HEK293 (cell line): ENCODE results near the gene FRMD5.

Source experiments
- CTCF ChIP-seq: fragments of 450-650 bp; formaldehyde crosslinking; IDR thresholded peaks from 2 replicates; pipeline ENCODE4 v1.5.1; 2016; ENCODE audit warnings: missing biosample characterization, missing genetic modification characterization
- ZNF112 ChIP-seq: fragments of 450-650 bp; formaldehyde crosslinking; IDR thresholded peaks from 2 replicates; pipeline ENCODE4 v1.5.0; 2017; ENCODE audit warnings: missing biosample characterization, missing genetic modification characterization
- ZNF423 ChIP-seq: fragments of 450-650 bp; formaldehyde crosslinking; IDR thresholded peaks from 2 replicates; pipeline ENCODE4 v1.5.1; 2016; ENCODE audit warnings: missing biosample characterization, missing genetic modification characterization
- TF ChIP-seq, protein P1 (sequence below): fragments of 450-650 bp; IDR thresholded peaks from 2 replicates; pipeline ENCODE4 v1.5.1; 2018; ENCODE audit warnings: missing biosample characterization, missing genetic modification characterization

DNA sequence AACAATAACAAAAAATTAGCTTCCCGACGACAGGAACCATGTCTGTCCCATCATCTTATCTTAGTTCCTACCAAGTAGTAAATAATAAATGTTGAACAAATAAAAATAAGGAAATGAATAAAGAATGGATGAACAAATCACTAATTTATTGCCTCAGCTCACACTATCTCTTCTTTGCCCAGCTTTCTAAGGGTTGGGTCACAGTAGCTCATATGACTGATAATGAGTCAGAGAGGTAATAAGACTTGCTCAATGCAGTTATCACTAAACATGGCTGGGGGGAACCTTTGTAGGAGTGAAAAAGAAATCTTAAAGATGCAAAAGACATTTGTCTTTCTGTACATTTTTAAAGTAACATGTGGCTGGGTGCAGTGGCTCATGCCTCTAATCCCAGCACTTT, 186.0 kb downstream of the FRMD5 start:
- no peak for TF ChIP-seq CTCF (tag by site-specific recombination)
- TF ChIP-seq, protein P1, sequence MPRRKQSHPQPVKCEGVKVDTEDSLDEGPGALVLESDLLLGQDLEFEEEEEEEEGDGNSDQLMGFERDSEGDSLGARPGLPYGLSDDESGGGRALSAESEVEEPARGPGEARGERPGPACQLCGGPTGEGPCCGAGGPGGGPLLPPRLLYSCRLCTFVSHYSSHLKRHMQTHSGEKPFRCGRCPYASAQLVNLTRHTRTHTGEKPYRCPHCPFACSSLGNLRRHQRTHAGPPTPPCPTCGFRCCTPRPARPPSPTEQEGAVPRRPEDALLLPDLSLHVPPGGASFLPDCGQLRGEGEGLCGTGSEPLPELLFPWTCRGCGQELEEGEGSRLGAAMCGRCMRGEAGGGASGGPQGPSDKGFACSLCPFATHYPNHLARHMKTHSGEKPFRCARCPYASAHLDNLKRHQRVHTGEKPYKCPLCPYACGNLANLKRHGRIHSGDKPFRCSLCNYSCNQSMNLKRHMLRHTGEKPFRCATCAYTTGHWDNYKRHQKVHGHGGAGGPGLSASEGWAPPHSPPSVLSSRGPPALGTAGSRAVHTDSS (tag by site-specific recombination): no peak
- TF ChIP-seq ZNF423 (tag by site-specific recombination): no peak
- no peak for TF ChIP-seq ZNF112 (tag by site-specific recombination)
